Measurements from ENCODE around the gene MTNR1A.

GRCh38 chr4:186566068-186566467 is 10.7 kb upstream of the MTNR1A start:
- TF ChIP-seq CREB1 (CRISPR knock-in tag; IDR thresholded peaks at IDR 0.05; ENCODE audit: low read depth) (no peak), CTCF (conservative IDR thresholded peaks at IDR 0.05; ENCODE audit: low read depth in 2 of 2) (no peak), REST (IDR thresholded peaks at IDR 0.05; ENCODE audit: unreplicated experiment) (no peak), POLR2AphosphoS5 (IDR thresholded peaks at IDR 0.05; ENCODE audit: low read depth) (no peak), EZH2 (IDR thresholded peaks at IDR 0.05; ENCODE audit: low read depth, unreplicated experiment) (no peak), ZNF462 (CRISPR knock-in tag; IDR thresholded peaks at IDR 0.05) (no peak), JUNB (IDR thresholded peaks at IDR 0.05; ENCODE audit: unreplicated experiment) (no peak), NANOG (IDR thresholded peaks at IDR 0.05; ENCODE audit: borderline replicate concordance) (no peak), EZH2phosphoT487 (IDR thresholded peaks at IDR 0.05; ENCODE audit: unreplicated experiment) (no peak)
